T-helper 1 cell (primary cell): ENCODE data around the gene BUB3.

Source experiments
- DNase-seq, 5 donors: peaks; one replicate each; pipeline ENCODE4 v3.0.0-alpha.2; 2012 to 2020

Gene BUB3

DNA sequence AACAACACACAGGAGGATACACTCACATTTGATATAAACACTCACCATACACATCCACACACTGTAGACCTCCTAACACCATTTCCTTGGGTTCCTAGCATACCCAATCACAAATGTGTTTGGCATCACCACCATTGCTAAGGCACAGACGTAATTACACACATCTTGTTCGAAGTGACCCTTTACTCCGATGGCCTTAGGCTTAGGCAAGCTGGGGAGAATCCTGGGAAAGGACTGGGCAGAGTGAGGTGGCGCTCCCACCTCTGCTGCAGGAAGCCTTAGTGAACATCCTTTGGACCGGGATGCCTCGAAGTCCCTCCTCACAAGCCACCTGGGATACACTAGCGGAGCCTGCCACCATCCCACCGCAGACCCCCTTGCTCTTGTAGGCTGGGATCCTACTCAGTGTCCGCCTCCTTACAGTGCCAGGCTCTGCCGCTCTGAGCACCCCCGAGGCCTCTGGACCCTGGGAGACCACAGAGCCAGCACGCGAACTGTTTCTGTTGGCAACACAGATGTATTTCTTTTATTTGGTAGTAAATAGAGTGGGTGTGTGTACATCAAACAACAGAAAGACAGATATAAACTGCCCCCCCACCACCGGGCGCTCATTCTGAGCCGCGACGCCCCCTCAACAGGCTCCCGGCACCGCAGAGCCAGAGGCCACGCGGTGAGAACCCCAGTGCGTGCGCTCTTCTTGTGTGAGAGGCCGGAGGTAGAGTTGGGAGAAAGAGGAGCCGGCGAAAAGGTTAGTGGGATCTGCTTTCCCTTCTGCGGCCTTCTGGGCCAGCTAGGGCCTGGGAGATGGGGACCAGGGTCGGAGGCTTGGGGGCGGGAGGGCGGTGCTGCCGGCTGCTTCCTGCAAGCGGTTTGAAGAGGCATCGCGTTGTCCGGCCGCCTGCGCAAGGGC, 12.2 kb upstream of the BUB3 start:
- no peak for DNase-seq

DNA sequence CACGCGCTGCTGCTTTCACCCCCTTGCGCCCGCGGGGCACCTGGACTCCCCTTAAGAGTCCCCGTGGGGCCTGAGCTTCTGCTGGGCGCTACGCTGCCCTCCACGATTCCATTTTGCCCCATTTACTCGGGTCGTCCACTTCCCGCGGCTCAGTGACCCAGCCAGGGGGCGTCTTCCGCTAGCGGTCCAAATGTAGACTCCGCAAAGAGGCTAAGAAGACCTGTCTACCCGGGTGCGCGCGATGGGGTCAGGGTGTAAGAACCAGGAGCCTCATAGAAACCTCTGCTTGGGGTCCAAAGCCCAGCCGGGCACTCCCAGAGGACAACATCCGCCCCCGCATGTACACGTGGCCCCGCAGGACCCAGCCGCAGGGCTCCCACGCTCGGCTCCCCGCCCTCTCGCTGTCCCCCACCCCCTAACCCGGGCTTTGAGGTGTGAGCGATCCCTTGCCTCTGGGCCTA, 11.5 kb upstream of the BUB3 start:
- no peak for DNase-seq

DNA sequence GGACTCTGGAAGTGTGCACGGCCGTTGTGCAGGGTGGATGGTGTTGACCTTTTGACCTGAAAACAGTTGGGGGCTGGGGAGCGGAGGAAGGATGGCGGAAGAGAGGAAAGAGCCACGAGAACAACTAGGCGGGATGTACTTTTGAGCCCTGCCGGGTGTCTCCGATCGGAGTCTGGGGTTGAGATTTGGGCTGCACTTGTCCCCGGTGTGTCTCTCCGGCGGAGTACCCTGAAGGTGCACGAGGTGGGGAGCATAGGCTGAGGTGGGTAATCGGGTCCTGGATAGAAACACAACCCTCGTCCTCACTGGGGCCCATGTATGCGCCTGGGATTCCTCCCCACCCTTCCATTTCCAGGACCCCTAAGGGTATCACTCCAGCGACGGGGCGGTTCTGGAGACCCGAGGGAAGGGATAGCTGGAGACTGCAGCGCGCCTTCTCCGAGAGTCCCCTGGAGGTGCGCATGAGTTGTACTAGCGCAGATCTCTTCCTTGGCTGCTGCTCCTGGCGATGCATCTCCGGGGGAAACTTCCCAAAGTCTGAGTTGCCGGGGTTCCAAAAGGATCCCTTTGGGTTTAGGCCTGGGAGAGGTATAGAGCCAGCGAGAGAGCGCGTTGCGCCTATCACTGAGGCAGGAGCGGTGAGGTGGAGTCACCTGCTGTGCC, 10.9 kb upstream of the BUB3 start:
- DNase-seq, result no peak

DNA sequence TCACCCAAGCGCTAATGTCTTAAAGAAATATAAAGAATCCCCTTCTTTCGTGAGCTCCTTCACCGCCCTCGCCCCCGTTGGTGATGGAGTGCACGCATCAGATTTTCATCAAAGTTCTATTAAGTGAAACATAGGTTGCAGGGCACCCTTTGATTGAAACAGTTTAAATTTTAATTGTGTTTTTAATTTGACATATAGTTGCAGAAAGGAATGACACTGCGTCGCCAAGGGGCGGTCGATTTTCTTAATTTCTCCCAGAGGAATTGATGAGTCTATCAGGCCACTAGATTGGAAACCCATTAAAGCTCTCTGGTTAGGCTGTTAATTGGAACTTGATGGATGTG, 10.4 kb upstream of the BUB3 start:
- no peak for DNase-seq

GRCh38 chr10:123144697-123145541, 9.3 kb upstream of the BUB3 start:
- DNase-seq, result no peak

DNA sequence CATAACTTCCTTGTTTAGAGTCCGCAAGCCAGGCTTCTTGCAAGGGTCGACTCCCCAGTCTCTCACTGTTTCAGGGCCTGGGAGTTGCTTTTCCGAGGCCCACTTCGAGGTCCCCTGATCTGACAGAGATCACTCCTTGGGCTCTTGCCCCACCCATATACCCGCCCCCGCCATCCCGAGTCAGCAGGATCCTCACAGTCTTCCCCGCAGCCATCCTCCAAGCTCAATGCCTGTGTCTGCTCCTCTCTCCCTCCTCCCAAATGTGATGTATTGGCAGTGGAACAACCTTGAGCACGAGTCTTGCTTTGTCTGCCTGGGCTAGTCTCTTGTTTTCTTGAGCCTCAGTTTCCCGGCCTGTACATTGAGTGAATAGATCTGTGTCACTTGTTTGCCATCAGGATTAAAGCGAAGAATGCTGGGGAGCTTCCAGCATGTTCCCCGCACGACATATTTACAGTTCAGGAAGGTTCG, 8.6 kb upstream of the BUB3 start:
- no peak for DNase-seq

DNA sequence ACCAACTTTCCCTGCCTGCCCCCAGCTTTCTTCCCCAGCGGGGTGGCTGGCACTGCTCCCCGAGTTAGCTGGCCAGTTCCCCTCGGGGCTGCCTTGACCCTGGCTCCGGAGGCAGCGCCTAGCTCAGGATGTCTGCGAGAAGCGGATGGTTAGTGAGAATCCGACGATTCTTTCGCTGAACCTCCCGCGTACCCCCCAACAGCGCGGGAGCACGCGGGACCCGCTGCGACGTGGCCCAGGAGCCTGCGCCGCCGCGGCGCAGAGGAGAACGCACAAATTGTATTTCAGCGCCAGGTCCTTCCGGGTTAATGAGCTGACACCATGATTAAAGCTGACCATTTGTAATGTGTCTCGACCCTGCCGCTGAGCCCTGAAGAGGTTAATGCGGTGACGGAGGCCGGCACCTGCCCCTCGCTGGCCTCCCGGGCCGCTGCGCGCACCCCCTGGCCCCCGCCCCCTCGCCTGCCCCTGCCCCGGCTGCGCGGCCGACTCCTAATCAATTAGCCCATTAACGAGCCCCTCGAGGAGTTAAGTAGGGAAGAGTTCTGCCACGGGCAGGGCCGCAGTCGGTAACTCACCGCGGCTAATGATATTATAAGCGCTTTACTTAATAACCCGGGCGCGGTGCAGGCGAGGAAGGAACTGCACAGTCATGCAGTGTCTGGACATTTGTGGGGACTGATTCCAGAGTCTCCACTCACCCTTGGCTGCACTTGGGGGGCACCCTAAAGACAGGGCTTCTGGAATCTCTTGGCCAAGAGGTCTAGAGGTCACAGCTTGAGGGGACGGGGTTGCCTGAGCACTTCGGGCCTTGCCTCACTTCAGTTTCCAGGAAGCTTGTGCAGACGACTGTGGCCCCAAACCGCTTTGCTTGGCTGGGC, 7.9 kb upstream of the BUB3 start:
- no peak for DNase-seq

DNA sequence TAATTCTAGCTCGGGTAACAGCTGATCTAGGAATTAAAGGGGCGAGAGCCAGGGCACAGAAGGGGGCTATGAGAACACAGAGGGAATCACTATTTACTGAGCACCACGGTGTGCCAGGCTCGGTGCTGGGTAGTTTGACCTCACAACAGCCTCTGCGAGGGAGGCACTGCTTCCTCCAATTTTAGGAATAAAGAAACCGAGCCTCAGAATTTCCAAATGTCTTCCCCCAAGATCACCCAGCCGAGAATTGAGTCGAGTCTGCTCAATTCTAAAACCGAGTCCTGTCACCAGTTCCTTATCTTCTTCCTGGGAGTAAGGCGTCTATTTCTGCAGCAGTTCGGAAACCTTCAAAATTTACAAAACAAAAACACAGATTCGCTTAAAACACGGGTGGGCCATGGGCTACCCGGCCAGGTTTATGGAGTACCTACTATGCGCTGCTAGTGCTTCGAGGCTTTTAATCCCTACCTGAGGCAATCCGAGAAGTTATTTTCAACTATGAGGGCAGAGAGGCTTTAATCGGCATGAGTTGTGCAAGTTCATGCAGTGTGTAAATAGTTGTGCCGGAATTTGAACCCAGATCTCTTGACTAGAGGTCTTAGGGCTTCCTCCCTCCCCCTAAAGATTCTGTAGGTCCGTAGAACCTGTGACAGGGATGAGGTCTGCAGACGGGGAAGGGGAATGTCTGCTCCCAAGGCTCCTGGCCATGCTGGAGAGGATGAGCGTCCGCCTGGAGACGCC, 7.1 kb upstream of the BUB3 start:
- no peak for DNase-seq

- no peak for DNase-seq
Observed at GRCh38 chr10:123147635-123148413, 6.4 kb upstream of the BUB3 start, which contains the start of gene HMX2. HMX2 (plus strand) TSS chr10:123148136; CDS start chr10:123148379, 243 bp downstream.

DNA sequence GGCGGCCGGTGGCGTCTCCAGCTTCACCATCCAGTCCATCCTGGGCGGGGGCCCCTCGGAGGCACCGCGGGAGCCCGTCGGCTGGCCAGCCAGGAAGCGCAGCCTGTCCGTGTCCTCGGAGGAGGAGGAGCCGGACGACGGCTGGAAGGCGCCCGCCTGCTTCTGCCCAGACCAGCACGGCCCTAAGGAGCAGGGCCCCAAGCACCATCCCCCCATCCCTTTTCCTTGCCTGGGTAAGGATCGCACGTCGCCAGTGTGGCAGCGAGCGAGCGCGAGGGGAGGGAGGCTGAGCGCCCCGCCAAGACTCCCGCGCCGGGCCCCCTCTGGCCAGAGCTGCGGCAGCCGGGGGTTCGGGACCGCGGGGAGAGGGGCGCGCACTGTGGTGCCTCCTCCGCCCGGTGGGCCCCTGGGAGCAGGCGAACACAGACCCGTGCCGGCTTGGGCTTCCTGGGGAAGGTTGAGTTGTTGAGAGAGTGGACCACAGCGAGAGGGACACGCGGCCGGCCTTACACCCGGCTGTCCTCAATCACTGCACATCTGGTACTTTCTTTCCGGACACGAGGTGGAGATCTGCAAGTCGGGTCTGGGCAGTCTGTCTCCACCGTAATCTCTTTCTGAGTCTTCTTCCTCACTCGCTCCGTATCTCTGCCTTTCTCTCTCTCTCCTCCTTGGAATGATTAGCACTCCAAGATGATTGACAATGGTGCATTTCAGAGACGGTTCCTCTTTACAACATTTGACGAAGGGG, 5.6 kb upstream of the BUB3 start:
- DNase-seq, result no peak

GRCh38 chr10:123149162-123149567, 5.0 kb upstream of the BUB3 start:
- no peak for DNase-seq

DNA sequence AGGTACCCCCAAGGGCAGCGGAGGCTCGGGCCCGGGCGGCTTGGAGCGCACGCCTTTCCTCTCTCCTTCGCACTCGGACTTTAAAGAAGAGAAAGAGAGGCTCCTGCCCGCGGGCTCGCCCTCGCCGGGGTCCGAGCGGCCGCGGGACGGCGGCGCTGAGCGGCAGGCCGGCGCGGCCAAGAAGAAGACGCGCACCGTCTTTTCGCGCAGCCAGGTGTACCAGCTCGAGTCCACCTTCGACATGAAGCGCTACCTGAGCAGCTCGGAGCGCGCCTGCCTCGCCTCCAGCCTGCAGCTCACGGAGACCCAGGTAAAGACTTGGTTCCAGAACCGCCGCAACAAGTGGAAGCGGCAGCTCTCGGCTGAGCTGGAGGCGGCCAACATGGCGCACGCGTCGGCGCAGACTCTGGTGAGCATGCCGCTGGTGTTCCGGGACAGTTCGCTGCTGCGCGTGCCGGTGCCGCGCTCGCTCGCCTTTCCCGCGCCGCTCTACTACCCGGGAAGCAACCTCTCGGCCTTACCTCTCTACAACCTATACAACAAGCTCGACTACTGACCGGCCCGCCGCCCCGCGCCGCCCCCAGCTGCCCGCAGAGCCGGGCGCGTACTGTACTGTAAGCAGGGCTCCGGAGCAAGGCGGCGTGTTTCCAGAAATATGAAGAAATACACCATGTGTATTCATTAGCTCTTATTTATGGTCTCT, 4.5 kb upstream of the BUB3 start:
- DNase-seq, result peak in 2 of 5 donors; percentile 35 to 48

GRCh38 chr10:123150271-123150985, 3.8 kb upstream of the BUB3 start:
- no peak for DNase-seq

GRCh38 chr10:123150986-123151736, 3.0 kb upstream of the BUB3 start:
- peak in 1 of 5 donors; percentile 49 for DNase-seq

DNA sequence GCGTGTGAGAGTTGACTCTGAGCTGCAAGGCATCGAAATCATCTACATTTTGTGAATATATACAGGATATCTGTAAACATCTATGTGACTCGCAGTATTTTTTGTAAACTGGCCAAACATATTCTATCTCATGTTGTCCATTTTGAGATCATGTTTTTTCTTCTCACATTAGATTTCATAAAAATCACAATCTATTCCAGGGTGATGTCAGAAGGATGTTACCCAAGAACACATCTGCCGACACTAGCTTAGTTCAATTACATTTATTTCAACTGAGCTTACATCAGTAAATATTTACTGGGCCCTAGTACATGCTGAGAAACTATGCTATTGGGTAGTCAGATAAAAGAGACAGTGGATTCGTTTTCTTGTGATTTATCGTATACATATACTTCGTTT, 2.5 kb upstream of the BUB3 start:
- no peak for DNase-seq

GRCh38 chr10:123153486-123154091, 613 bp upstream of the BUB3 start:
- DNase-seq, result no peak
